SK-N-SH (cell line): ENCODE measurements around the gene ABCA3. TPM values are rescaled to one million over a fixed set of nuclear protein-coding genes. Genes with fewer than 3 reads are reported as not detected.

Source experiments
- CTCF ChIA-PET: fragments of 300-600, 350-600 bp; formaldehyde crosslinking; extraction: SDS; loops from one replicate; lab custom pipeline; 2021; lab: Yijun Ruan, JAX
- POLR2A ChIA-PET: fragments of 350-600 bp; sonication (Branson Sonifier 250); formaldehyde crosslinking; extraction: SDS; loops from one replicate; lab custom pipeline; 2020; ENCODE audit warnings: antibody characterized with exemption, inconsistent platforms; lab: Yijun Ruan, JAX
- DNase-seq: peaks from one replicate; pipeline ENCODE4 v3.0.0; 2012
- H2AFZ ChIP-seq: fragments of 200-600 bp; sonication (generic); 2 replicates; pipeline ENCODE4 v1.8.1; 2016; ENCODE audit warnings: antibody characterized with exemption, mild to moderate bottlenecking, low read depth
- H3F3A ChIP-seq: fragments of 200-600 bp; sonication (generic); replicated peaks from 2 replicates; pipeline ENCODE3; 2016; ENCODE audit warnings: antibody characterized with exemption, mild to moderate bottlenecking; ENCODE audit not compliant: insufficient read depth
- H3K27ac ChIP-seq, 2 experiments: fragments of 200-500 bp in 1 of 2; fragments of 200-600 bp in 1 of 2; sonication (Bioruptor generic) in 1 of 2; sonication (generic), shearing (Covaris generic) in 1 of 2; 2 replicates each; pipeline versions ENCODE4 v1.5.1 to v1.6.1; 2014 to 2016; ENCODE audit warnings: low read depth in 2 of 2, inconsistent platforms in 1 of 2, low read length in 1 of 2, mild to moderate bottlenecking in 1 of 2, mixed read lengths in 1 of 2
- H3K27me3 ChIP-seq: fragments of 200-600 bp; sonication (generic), shearing (Covaris generic); 2 replicates; pipeline ENCODE4 v1.6.1; 2016; ENCODE audit warnings: mixed run types; ENCODE audit not compliant: insufficient read depth
- H3K36me3 ChIP-seq, 2 experiments: fragments of 200-500 bp in 1 of 2; fragments of 200-600 bp in 1 of 2; sonication (Bioruptor generic) in 1 of 2; sonication (generic) in 1 of 2; replicated peaks in 1 of 2; 2 replicates each; pipeline versions ENCODE3 to v1.5.1; 2014 to 2016; ENCODE audit warnings: low read length in 1 of 2, mild to moderate bottlenecking in 1 of 2; ENCODE audit not compliant: insufficient read depth in 2 of 2, control insufficient read depth in 1 of 2
- H3K4me1 ChIP-seq, 2 experiments: fragments of 200-500 bp in 1 of 2; fragments of 200-600 bp in 1 of 2; sonication (Bioruptor generic) in 1 of 2; sonication (generic), shearing (Covaris generic) in 1 of 2; 2 replicates each; pipeline versions ENCODE4 v1.5.1 to v1.6.1; 2014 to 2016; ENCODE audit warnings: low read depth in 1 of 2, low read length in 1 of 2, mixed run types in 1 of 2; ENCODE audit not compliant: insufficient read depth in 2 of 2, control insufficient read depth in 1 of 2
- H3K4me2 ChIP-seq: fragments of 200-600 bp; sonication (generic), shearing (Covaris generic); 2 replicates; pipeline ENCODE4 v1.6.1; 2017; ENCODE audit warnings: mixed run types
- H3K4me3 ChIP-seq, 2 experiments: fragments of 200-500 bp in 1 of 2; fragments of 200-600 bp in 1 of 2; sonication (Bioruptor generic) in 1 of 2; sonication (generic), shearing (Covaris generic) in 1 of 2; 2 replicates each; pipeline versions ENCODE4 v1.5.1 to v1.8.1; 2014 to 2016; ENCODE audit warnings: low read depth in 2 of 2, inconsistent platforms in 1 of 2, low read length in 1 of 2, mild to moderate bottlenecking in 1 of 2, mixed read lengths in 1 of 2, moderate library complexity in 1 of 2
- H3K79me2 ChIP-seq: fragments of 200-600 bp; sonication (generic); 2 replicates; pipeline ENCODE4 v1.8.1; 2017; ENCODE audit warnings: mild to moderate bottlenecking; ENCODE audit not compliant: insufficient read depth
- H3K9ac ChIP-seq: fragments of 200-600 bp; sonication (generic); 2 replicates; pipeline ENCODE4 v1.6.1; 2017; ENCODE audit warnings: mixed run types
- H3K9me2 ChIP-seq: fragments of 200-600 bp; sonication (generic); 2 replicates; pipeline ENCODE4 v1.6.1; 2017; ENCODE audit warnings: mixed run types
- H3K9me3 ChIP-seq: fragments of 200-600 bp; sonication (generic); 2 replicates; pipeline ENCODE4 v1.6.1; 2017; ENCODE audit warnings: mixed run types, mild to moderate bottlenecking, moderate library complexity
- H4K20me1 ChIP-seq: fragments of 200-600 bp; sonication (generic); 2 replicates; pipeline ENCODE4 v1.6.1; 2017; ENCODE audit warnings: mild to moderate bottlenecking, mixed run types; ENCODE audit not compliant: insufficient read depth
- ELF1 ChIP-seq: IDR thresholded peaks from 2 replicates; pipeline ENCODE4 v1.4.0; 2012
- EZH2phosphoT487 ChIP-seq: fragments of 200-600 bp; sonication (generic); IDR thresholded peaks from 2 replicates; pipeline ENCODE4 v1.6.1; 2017; ENCODE audit warnings: low read depth, mixed run types, mild to moderate bottlenecking, antibody characterized with exemption, moderate library complexity, borderline replicate concordance
- FOSL2 ChIP-seq: IDR thresholded peaks from 2 replicates; pipeline ENCODE4 v1.4.0; 2012; ENCODE audit warnings: low read depth, mild to moderate bottlenecking, moderate library complexity, borderline replicate concordance
- MAX ChIP-seq: IDR thresholded peaks from 2 replicates; pipeline ENCODE4 v1.4.0; 2012; ENCODE audit warnings: low read depth
- NRF1 ChIP-seq: IDR thresholded peaks from 2 replicates; pipeline ENCODE4 v1.6.1; 2012; ENCODE audit warnings: low read depth, mild to moderate bottlenecking, low read length
- PBX3 ChIP-seq: IDR thresholded peaks from 2 replicates; pipeline ENCODE4; 2012
- RAD21 ChIP-seq: IDR thresholded peaks from 2 replicates; pipeline ENCODE4 v1.6.1; 2012; ENCODE audit warnings: mild to moderate bottlenecking, low read length
- RCOR1 ChIP-seq: fragments of 150-350 bp; IDR thresholded peaks from 2 replicates; pipeline ENCODE4 v1.6.1; 2017; ENCODE audit warnings: antibody characterized with exemption, low read length
- REST ChIP-seq: IDR thresholded peaks from 2 replicates; pipeline ENCODE4 v1.6.1; 2012; ENCODE audit warnings: mild to moderate bottlenecking, low read depth, low read length, moderate library complexity
- RFX5 ChIP-seq: IDR thresholded peaks from 2 replicates; pipeline ENCODE4 v1.6.1; 2012; ENCODE audit warnings: mild to moderate bottlenecking, improper control_type of control experiment, low read length
- RXRA ChIP-seq: IDR thresholded peaks from 2 replicates; pipeline ENCODE4 v1.4.0; 2012; ENCODE audit warnings: low read depth, mild to moderate bottlenecking, borderline replicate concordance
- TCF12 ChIP-seq: IDR thresholded peaks from 2 replicates; pipeline ENCODE4 v1.4.0; 2012
- USF1 ChIP-seq: IDR thresholded peaks from 2 replicates; pipeline ENCODE4 v1.4.0; 2012; ENCODE audit warnings: low read depth, borderline replicate concordance
- WGBS: methylation state at CpG from one replicate; pipeline ENCODE4 v1.1.6; 2017; ENCODE audit warnings: low lambda C conversion rate; 5-methylcytosine and 5-hydroxymethylcytosine counted together
- polyA plus RNA-seq, 3 experiments: library from polyadenylated mRNA; depleted of rRNA; stranded (reverse); fragments of >200 nt; gene quantifications; 2 replicates each; pipeline ENCODE4 v1.2.3, GENCODE V29; 2012

ABCA3 gene
- polyA plus RNA-seq, 1 of the 3 experiments (the other 2 are of a cell fraction) = 9.9 TPM

- TF ChIP-seq FOSL2 (no peak), RXRA (no peak), ELF1 (no peak), RFX5 (no peak), USF1 (no peak), RCOR1 (no peak), MAX (no peak), TCF12 (no peak), RAD21 (no peak)
- Histone ChIP-seq H3K9me3 (no peaks in the 10 kb centered on the region), H3K4me2 (no peak overlapping the region), H3K4me1 (no peaks in the 10 kb centered on the region; a peak in 1 of 4 replicates), H3K4me3 (no peak overlapping the region), H2AFZ (no peak overlapping the region), H3K36me3 (peaks cover 0 to 31% of the 10 kb centered on the region in 2 experiments), H3K27me3 (no peaks in the 10 kb centered on the region), H3K9me2 (no peaks in the 10 kb centered on the region), H3F3A (no peaks in the 10 kb centered on the region), H3K79me2 (no peaks in the 10 kb centered on the region), H3K27ac (no peak overlapping the region), H4K20me1 (no peaks in the 10 kb centered on the region), H3K9ac (no peak overlapping the region)
- WGBS = 76% methylated on average over 5 of the region's 7 CpGs
- ChIA-PET POLR2A (no interaction called here), CTCF (interaction anchor here (1.1 to 1.4 kb wide), 2 partner anchors 15 to 28 kb away, joined by 3 to 4 read pairs; partner anchors contain the start of gene ABCA3)
- DNase-seq = no peak
Measured at GRCh38 chr16:2325181-2325580, 15.3 kb downstream of the ABCA3 start.

DNA sequence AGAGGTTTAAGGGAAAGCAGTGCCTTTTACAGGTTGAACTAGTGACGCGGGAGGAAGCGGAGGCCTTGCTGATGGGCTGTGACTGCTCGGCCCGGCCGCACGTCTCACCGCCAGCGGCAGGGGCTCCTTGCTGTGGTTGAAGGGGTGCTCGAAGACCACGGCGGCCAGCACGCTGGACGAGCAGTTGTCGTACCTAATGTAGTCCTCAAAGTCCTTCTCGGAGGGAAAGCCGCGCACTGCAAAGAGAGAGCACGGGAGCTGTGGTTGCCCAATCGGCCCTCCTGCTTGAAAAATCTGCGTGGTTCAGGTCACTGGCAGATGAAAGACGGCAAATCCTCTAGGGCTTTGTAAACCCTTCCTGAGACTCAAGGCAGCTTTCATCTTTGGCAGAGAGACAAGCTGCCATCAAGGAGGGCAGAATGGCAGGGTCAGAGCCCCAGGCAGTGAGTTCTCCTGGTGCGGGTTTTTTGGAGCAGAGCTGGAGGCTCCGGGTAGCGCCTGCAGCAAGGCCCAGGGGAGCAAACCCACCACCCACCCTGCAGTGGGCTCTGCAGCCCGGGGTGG lies 16.1 kb downstream of the ABCA3 start:
- H2AFZ ChIP-seq = no peak overlapping the region

More for the DNA sequence above, 16.1 kb downstream of the ABCA3 start:
- H3K4me3 ChIP-seq = no peak overlapping the region
- no peak for DNase-seq
- POLR2A ChIA-PET = no interaction called here
- H3K27ac ChIP-seq = no peak overlapping the region
- no peaks in the 10 kb centered on the region for H3K9me2 ChIP-seq
- H3K4me2 ChIP-seq = no peak overlapping the region
- no peaks in the 10 kb centered on the region for H3K9me3 ChIP-seq
- 87% methylated on average over 20 of the region's 26 CpGs for WGBS
- TF ChIP-seq RAD21 = no peak
- TF ChIP-seq RFX5 = no peak
- TF ChIP-seq REST = no peak
- no peak for TF ChIP-seq EZH2phosphoT487
- no peak for TF ChIP-seq MAX
- TF ChIP-seq PBX3 = no peak
- TF ChIP-seq NRF1 = no peak
- H3K79me2 ChIP-seq = no peaks in the 10 kb centered on the region
- no peaks in the 10 kb centered on the region for H3F3A ChIP-seq
- H3K9ac ChIP-seq = no peak overlapping the region
- CTCF ChIA-PET = interaction anchor here (1.0 to 1.4 kb wide), 3 partner anchors 16 to 98 kb away, joined by 3 to 4 read pairs (median 3); partner anchors contain the start of gene ABCA3
- no peaks in the 10 kb centered on the region for H4K20me1 ChIP-seq
- peaks cover 0 to 31% of the 10 kb centered on the region in 2 experiments for H3K36me3 ChIP-seq
- no peaks in the 10 kb centered on the region for H3K27me3 ChIP-seq
- H3K4me1 ChIP-seq = no peaks in the 10 kb centered on the region; a peak in 1 of 4 replicates
